ENCODE data around the gene RAB27A. TPM values are rescaled to one million over a fixed set of nuclear protein-coding genes. Genes with fewer than 3 reads are reported as not detected.
A peak's percentile ranks its signal among the peaks of the same experiment; 100 is the strongest.

The RAB27A gene
- total RNA-seq, 1 donor from 2014 or later, result 13.1 TPM

DNA sequence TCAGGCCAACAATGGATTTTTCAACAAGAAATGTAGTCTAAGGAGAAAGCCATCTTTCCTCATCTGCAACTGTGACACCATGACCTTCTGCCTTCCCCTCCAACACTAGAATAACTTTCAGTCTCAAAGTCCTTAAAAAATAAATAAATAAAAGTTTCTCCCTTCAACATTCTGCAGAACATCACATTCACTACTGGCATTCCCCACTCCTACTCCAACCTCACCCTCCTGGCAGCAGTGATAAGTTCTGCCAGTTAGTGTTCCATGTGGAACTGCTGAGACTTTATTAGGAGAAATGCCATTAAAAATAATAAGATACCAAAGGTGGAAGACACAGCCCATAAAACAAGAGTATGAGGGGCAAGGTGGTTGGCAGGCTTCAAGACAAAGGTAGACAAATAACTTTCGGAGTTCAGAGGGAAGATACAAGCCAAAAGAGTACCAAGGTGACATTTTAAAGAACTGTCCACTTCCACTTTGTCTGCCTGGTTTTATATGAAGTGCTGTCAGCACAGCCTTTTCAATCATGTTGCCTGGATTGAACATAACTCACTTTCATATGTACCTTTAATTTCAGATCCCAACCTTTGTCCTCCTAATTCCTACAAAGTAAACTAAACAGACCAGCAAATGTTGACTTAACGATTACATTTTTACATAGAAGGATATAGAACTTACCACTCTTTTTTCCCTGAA lies 55.4 kb downstream of the RAB27A start:
- H3K36me3 Mint-ChIP-seq, result peaks cover 7% of the 10 kb centered on the region
- no peaks in the 10 kb centered on the region for H3K27me3 Mint-ChIP-seq (ENCODE audit: low read depth)
- no peak overlapping the region for H3K4me3 Mint-ChIP-seq
- no peak overlapping the region for H3K27ac Mint-ChIP-seq
- H3K4me1 Mint-ChIP-seq, result no peaks in the 10 kb centered on the region
- DNase-seq (ENCODE audit: low spot score in 2 of 2, unreplicated experiment in 2 of 2), result no peak
- peaks cover 8% of the 10 kb centered on the region for H3K9me3 Mint-ChIP-seq
- TF ChIP-seq CTCF (IDR thresholded peaks at IDR 0.05; ENCODE audit: unreplicated experiment), result no peak

- Mint-ChIP-seq H3K4me3 (no peak overlapping the region), H3K36me3 (peaks cover 10% of the 10 kb centered on the region), H3K27me3 (ENCODE audit: low read depth) (no peaks in the 10 kb centered on the region), H3K27ac (no peak overlapping the region), H3K4me1 (no peaks in the 10 kb centered on the region), H3K9me3 (peaks cover 8% of the 10 kb centered on the region)
- no peak for DNase-seq (ENCODE audit: low spot score in 2 of 2, unreplicated experiment in 2 of 2)
- TF ChIP-seq CTCF (IDR thresholded peaks at IDR 0.05; ENCODE audit: unreplicated experiment), result no peak
Measured at GRCh38 chr15:55231455-55231854, 58.2 kb downstream of the RAB27A start.

DNA sequence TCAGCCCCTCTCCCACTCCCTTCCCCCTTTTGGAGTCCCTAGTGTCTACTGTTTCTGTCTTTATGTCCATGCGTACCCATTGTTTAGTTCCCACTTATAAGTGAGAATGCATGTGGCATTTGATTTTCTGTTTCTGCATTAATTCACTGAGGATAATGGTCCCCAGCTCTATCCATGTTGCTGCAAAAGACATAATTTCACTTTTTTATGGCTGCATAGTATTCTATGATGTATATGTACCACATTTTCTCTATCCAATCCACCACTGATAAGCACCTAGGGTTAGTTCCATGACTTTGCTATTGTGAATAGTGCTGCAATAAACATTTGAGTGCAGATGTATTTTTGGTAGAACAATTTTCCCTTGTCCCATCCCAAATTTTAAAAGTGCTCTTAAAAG lies 58.7 kb downstream of the RAB27A start:
- DNase-seq (ENCODE audit: low spot score in 2 of 2, unreplicated experiment in 2 of 2), result no peak
- H3K4me1 Mint-ChIP-seq, result no peaks in the 10 kb centered on the region
- peaks cover 8% of the 10 kb centered on the region for H3K9me3 Mint-ChIP-seq
- no peak overlapping the region for H3K4me3 Mint-ChIP-seq
- H3K27me3 Mint-ChIP-seq (ENCODE audit: low read depth), result no peaks in the 10 kb centered on the region
- no peak overlapping the region for H3K27ac Mint-ChIP-seq
- H3K36me3 Mint-ChIP-seq, result peaks cover 10% of the 10 kb centered on the region
- no peak for TF ChIP-seq CTCF (IDR thresholded peaks at IDR 0.05; ENCODE audit: unreplicated experiment)

DNA sequence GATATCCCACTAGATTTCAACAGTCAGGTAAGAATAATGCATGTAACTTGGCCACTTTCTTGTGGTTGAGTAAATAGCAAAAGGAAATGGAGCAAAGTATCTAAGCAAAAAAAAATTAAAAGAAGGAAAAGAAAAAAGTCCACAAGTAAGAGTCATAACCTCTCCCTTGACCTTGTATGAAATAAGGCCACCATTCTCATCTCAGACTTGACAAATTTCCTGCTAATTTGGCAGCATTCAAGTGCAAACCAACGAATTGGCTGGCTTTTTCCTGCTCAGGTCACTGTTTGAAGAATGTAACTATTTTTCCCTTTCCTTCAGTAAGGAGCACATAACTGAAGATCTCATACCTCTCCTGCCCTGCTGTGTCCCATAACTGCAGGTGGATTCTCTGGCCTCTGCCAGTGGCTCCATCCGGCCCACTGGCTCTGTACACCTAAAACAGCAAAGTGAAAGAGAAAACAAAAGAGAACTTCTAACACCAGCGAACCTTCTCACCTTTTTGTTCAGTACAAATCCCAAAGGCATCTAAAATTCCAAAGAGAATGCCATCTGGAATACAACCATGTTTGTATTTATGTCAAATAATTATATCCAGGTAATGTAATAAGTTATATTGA lies 59.5 kb downstream of the RAB27A start:
- Mint-ChIP-seq H3K9me3 (peaks cover 8% of the 10 kb centered on the region), H3K36me3 (peaks cover 10% of the 10 kb centered on the region), H3K27me3 (ENCODE audit: low read depth) (no peaks in the 10 kb centered on the region), H3K4me1 (no peaks in the 10 kb centered on the region), H3K4me3 (no peak overlapping the region), H3K27ac (peak overlapping the region; percentile 41)
- no peak for TF ChIP-seq CTCF (IDR thresholded peaks at IDR 0.05; ENCODE audit: unreplicated experiment)
- DNase-seq (ENCODE audit: low spot score in 2 of 2, unreplicated experiment in 2 of 2), result no peak

DNA sequence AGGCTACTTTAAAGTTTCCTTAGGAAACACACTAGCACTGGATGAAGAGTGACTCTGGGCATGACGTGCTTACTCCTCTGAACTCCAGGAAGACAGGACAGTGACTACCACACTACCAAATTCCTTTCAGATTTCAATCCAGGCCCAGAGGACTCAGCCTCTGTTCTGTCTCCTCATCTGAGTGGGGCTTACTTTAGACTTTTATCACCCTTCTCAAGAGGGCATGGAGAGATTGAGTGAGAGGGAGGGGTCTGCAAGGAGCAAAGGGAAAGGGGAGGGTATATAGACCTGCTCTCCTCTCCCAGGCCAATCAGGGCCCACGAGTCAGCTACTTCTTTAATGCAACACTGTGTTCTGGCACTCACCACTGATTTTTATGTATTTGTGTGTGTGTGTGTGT lies 63.5 kb downstream of the RAB27A start:
- peaks cover 5% of the 10 kb centered on the region for H3K36me3 Mint-ChIP-seq
- TF ChIP-seq CTCF (IDR thresholded peaks at IDR 0.05; ENCODE audit: unreplicated experiment), result no peak
- no peak overlapping the region for H3K4me3 Mint-ChIP-seq
- DNase-seq (ENCODE audit: low spot score in 2 of 2, unreplicated experiment in 2 of 2), result no peak
- peaks cover 7% of the 10 kb centered on the region for H3K4me1 Mint-ChIP-seq
- no peak overlapping the region for H3K27ac Mint-ChIP-seq
- H3K27me3 Mint-ChIP-seq (ENCODE audit: low read depth), result no peaks in the 10 kb centered on the region
- peaks cover 3% of the 10 kb centered on the region for H3K9me3 Mint-ChIP-seq
